ENCODE measurements around the gene FRMD4A.

- TF ChIP-seq MEF2A (IDR thresholded peaks at IDR 0.05; ENCODE audit: borderline replicate concordance, low read depth) = no peak
- TF ChIP-seq, protein P1, sequence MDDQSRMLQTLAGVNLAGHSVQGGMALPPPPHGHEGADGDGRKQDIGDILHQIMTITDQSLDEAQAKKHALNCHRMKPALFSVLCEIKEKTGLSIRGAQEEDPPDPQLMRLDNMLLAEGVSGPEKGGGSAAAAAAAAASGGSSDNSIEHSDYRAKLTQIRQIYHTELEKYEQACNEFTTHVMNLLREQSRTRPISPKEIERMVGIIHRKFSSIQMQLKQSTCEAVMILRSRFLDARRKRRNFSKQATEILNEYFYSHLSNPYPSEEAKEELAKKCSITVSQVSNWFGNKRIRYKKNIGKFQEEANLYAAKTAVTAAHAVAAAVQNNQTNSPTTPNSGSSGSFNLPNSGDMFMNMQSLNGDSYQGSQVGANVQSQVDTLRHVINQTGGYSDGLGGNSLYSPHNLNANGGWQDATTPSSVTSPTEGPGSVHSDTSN (IDR thresholded peaks at IDR 0.05) = no peak
- no peak for TF ChIP-seq EZH2phosphoT487 (IDR thresholded peaks at IDR 0.05; ENCODE audit: borderline replicate concordance, low read depth)
- no peak for TF ChIP-seq CTCF (IDR thresholded peaks at IDR 0.05)
- TF ChIP-seq RAD21 (IDR thresholded peaks at IDR 0.05; ENCODE audit: low read length) = no peak
- TF ChIP-seq, protein P2, sequence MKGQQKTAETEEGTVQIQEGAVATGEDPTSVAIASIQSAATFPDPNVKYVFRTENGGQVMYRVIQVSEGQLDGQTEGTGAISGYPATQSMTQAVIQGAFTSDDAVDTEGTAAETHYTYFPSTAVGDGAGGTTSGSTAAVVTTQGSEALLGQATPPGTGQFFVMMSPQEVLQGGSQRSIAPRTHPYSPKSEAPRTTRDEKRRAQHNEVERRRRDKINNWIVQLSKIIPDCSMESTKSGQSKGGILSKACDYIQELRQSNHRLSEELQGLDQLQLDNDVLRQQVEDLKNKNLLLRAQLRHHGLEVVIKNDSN (IDR thresholded peaks at IDR 0.05; ENCODE audit: borderline replicate concordance, low read depth) = no peak
- TF ChIP-seq RCOR1 (IDR thresholded peaks at IDR 0.05; ENCODE audit: low read length) = no peak
Observed at GRCh38 chr10:14099885-14100284, 230.8 kb downstream of the FRMD4A start.
